Smooth muscle cell (in vitro differentiated cells): ENCODE measurements around the gene DHX57. TPM values are rescaled to one million over a fixed set of nuclear protein-coding genes. Genes with fewer than 3 reads are reported as not detected.

Experiments used
- DNase-seq: peaks from one replicate; lab custom pipeline; 2025; ENCODE audit not compliant: unreplicated experiment; lab: John Stamatoyannopoulos, UW
- H2AFZ ChIP-seq: fragments of 200-600 bp; sonication (generic); 2 replicates; pipeline ENCODE4 v1.6.0; 2016; ENCODE audit warnings: antibody characterized with exemption, low read depth, mild to moderate bottlenecking
- H3F3A ChIP-seq: fragments of 200-600 bp; sonication (generic); 2 replicates; pipeline ENCODE4 v1.6.0; 2017; ENCODE audit warnings: antibody characterized with exemption, low read depth
- H3K27ac ChIP-seq: fragments of 200-600 bp; sonication (generic); 2 replicates; pipeline ENCODE4 v1.5.1; 2016; ENCODE audit warnings: low read depth, mild to moderate bottlenecking
- H3K27me3 ChIP-seq: fragments of 200-600 bp; sonication (generic); 2 replicates; pipeline ENCODE4 v1.6.1; 2016; ENCODE audit warnings: low read depth, mild to moderate bottlenecking
- H3K36me3 ChIP-seq: fragments of 200-600 bp; sonication (generic); 2 replicates; pipeline ENCODE4 v1.5.1; 2016; ENCODE audit warnings: low read depth
- H3K4me1 ChIP-seq: fragments of 200-600 bp; sonication (generic); 2 replicates; pipeline ENCODE4 v1.5.1; 2016; ENCODE audit warnings: low read depth
- H3K4me2 ChIP-seq: fragments of 200-600 bp; sonication (generic); 2 replicates; pipeline ENCODE4 v1.6.0; 2016; ENCODE audit warnings: mild to moderate bottlenecking
- H3K4me3 ChIP-seq: fragments of 200-600 bp; sonication (generic); 2 replicates; pipeline ENCODE4 v1.5.1; 2016; ENCODE audit warnings: mild to moderate bottlenecking
- H3K79me2 ChIP-seq: fragments of 200-600 bp; sonication (generic); 2 replicates; pipeline ENCODE4 v1.6.0; 2016; ENCODE audit warnings: low read depth, mild to moderate bottlenecking
- H3K9ac ChIP-seq: fragments of 200-600 bp; sonication (generic); 2 replicates; pipeline ENCODE4 v1.6.0; 2016; ENCODE audit warnings: low read depth
- H3K9me3 ChIP-seq: fragments of 200-600 bp; sonication (generic); replicated peaks from 2 replicates; pipeline ENCODE4 v1.5.1; 2016; ENCODE audit warnings: low read depth
- H4K20me1 ChIP-seq: fragments of 200-600 bp; sonication (generic); 2 replicates; pipeline ENCODE4 v1.6.0; 2016; ENCODE audit warnings: low read depth
- CTCF ChIP-seq: fragments of 200-600 bp; sonication (generic); IDR thresholded peaks from 2 replicates; pipeline ENCODE4 v1.5.1; 2017; ENCODE audit warnings: borderline replicate concordance, mild to moderate bottlenecking, antibody characterized with exemption; ENCODE audit not compliant: insufficient read depth, poor library complexity, severe bottlenecking
- WGBS: methylation state at CpG from one replicate; pipeline ENCODE4 v1.1.7; 2016; ENCODE audit warnings: low lambda C conversion rate; 5-methylcytosine and 5-hydroxymethylcytosine counted together
- polyA plus RNA-seq: library from polyadenylated mRNA; unstranded; fragments of >200 nt; fragmentation: Nextera tagmentation; extraction: Ambion mirVana; gene quantifications from 2 replicates; pipeline ENCODE4 v1.2.1, GENCODE V29; 2016
- total RNA-seq: library from RNA; depleted of rRNA; stranded (reverse); fragments of >200 nt; gene quantifications from 2 replicates; pipeline ENCODE4 v1.2.3, GENCODE V29; 2014

The DHX57 gene
- total and polyA plus RNA-seq, 2 experiments from 2014 or later = 10.8 to 16.8 TPM

- no peaks in the 10 kb centered on the region for H4K20me1 ChIP-seq
- no peak overlapping the region for H3K4me2 ChIP-seq
- no peak overlapping the region for H3K27ac ChIP-seq
- no peak for TF ChIP-seq CTCF
- H3K79me2 ChIP-seq = no peaks in the 10 kb centered on the region
- H3K4me1 ChIP-seq = no peaks in the 10 kb centered on the region
- no peak for DNase-seq
- no peaks in the 10 kb centered on the region for H3F3A ChIP-seq
- no peaks in the 10 kb centered on the region for H3K9me3 ChIP-seq
- H3K9ac ChIP-seq = no peak overlapping the region
- no peak overlapping the region for H3K4me3 ChIP-seq
- over 99% methylated on average over 7 of the region's 7 CpGs for WGBS
- H3K36me3 ChIP-seq = peaks cover 13% of the 10 kb centered on the region
- no peak overlapping the region for H2AFZ ChIP-seq
- H3K27me3 ChIP-seq = no peaks in the 10 kb centered on the region
Observed at GRCh38 chr2:38810488-38810887, 65.2 kb downstream of the DHX57 start.

- Histone ChIP-seq H3K4me2 (no peak overlapping the region), H3K36me3 (peaks cover 17% of the 10 kb centered on the region), H3F3A (no peaks in the 10 kb centered on the region), H3K4me3 (no peak overlapping the region), H3K9ac (no peak overlapping the region), H3K4me1 (no peaks in the 10 kb centered on the region), H4K20me1 (no peaks in the 10 kb centered on the region), H3K27me3 (no peaks in the 10 kb centered on the region), H2AFZ (no peak overlapping the region), H3K79me2 (no peaks in the 10 kb centered on the region), H3K27ac (no peak overlapping the region), H3K9me3 (no peaks in the 10 kb centered on the region)
- no peak for DNase-seq
- no peak for TF ChIP-seq CTCF
- WGBS = 97% methylated on average over 1 of the region's 1 CpG
Observed at GRCh38 chr2:38808677-38809076, 67.1 kb downstream of the DHX57 start.

- H4K20me1 ChIP-seq = no peaks in the 10 kb centered on the region
- no peak overlapping the region for H3K9ac ChIP-seq
- peaks cover 17% of the 10 kb centered on the region for H3K36me3 ChIP-seq
- H3K27ac ChIP-seq = no peak overlapping the region
- no peak for DNase-seq
- H3K4me1 ChIP-seq = no peaks in the 10 kb centered on the region
- H3K4me3 ChIP-seq = no peak overlapping the region
- no peaks in the 10 kb centered on the region for H3K27me3 ChIP-seq
- no peak overlapping the region for H3K4me2 ChIP-seq
- H3K9me3 ChIP-seq = no peaks in the 10 kb centered on the region
- H3K79me2 ChIP-seq = no peaks in the 10 kb centered on the region
- no peaks in the 10 kb centered on the region for H3F3A ChIP-seq
- H2AFZ ChIP-seq = no peak overlapping the region
- no peak for TF ChIP-seq CTCF
Observed at GRCh38 chr2:38806733-38807059, 69.0 kb downstream of the DHX57 start.

GRCh38 chr2:38806015-38806732 is 69.6 kb downstream of the DHX57 start:
- Histone ChIP-seq H3K9ac (no peak overlapping the region), H3F3A (no peaks in the 10 kb centered on the region), H2AFZ (no peak overlapping the region), H3K9me3 (no peaks in the 10 kb centered on the region), H3K4me3 (no peak overlapping the region), H3K36me3 (peaks cover 15% of the 10 kb centered on the region), H3K27ac (no peak overlapping the region), H3K4me2 (no peak overlapping the region), H3K4me1 (no peaks in the 10 kb centered on the region), H4K20me1 (no peaks in the 10 kb centered on the region), H3K27me3 (no peaks in the 10 kb centered on the region), H3K79me2 (no peaks in the 10 kb centered on the region)
- no peak for TF ChIP-seq CTCF
- WGBS = 94% methylated on average over 2 of the region's 2 CpGs
- no peak for DNase-seq
